HG02840 (cell line): ENCODE results near the gene HBZ.
"Not testable (repeated sequence)": the region's sequence is repeated elsewhere in the genome, so short reads cannot be mapped to it uniquely, and the experiment has no call there.

Experiments
- ATAC-seq: cut with Tn5 transposase; IDR thresholded peaks from one replicate; pipeline ENCODE4 v1.9.1; 2021; ENCODE audit warnings: mild to moderate bottlenecking, moderate library complexity, moderate number of reproducible peaks; ENCODE audit not compliant: unreplicated experiment, low FRiP score

HBZ gene

DNA sequence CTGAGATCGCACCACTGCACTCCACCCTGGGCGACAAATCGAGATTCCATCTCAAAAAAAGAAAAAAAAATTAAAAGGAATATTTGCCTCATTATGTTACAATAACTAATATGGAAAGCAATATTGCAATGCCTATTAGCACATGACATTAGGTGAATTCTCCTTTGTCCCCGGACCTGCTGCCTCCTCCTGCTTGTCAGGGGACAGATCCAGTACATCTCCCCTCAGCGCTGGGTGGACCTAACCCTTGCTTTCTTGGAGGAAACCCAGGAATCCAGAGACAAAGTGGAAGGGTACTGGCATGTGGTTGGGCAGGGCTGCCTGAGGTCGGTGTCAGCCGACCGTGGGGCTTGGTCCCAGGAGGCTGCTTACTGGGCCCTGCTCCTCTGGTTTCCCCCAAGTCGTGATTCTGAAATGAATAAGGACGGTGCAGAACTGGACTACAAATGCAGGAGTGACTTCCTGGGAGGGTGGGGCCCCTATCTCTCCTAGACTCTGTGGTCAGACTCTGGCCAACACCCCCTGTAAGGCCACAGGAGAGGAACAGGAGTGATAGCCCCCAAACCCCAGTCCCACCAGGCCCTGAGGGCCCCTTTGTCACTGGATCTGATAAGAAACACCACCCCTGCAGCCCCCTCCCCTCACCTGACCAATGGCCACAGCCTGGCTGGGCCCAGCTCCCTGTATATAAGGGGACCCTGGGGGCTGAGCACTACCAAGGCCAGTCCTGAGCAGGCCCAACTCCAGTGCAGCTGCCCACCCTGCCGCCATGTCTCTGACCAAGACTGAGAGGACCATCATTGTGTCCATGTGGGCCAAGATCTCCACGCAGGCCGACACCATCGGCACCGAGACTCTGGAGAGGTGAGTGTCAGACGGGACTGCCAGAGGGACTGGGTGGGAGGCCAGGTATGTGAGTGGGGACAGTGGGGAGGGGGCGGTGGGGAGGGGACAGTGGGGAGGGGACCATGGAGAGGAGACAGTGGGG, at the start of gene HBZ:
Gene HBZ (plus strand): TSS at position 504 of the 988 bp plus-strand sequence. CDS start 266 bp downstream, at position 770.
- ATAC-seq = no peak

DNA sequence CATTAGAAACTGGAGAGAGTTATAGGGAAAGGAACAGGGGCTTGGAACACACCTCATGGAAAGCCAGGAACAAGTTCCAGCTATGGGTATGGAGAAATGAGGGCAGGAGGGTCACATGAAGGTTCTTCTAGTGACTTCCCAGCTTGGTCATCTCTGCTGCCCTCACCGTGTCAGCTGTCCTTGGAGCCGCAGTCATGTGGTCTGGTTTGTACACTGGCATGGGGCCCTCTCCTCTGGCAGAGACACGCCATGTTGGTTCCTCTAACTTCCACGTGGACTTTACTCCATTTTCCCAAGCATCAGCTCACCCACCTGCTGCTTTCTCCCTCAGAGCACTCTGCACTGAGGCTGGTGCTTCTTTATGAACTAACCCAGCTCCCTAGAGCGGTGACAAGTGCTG, 48.1 kb upstream of the HBZ start:
- no peak for ATAC-seq

DNA sequence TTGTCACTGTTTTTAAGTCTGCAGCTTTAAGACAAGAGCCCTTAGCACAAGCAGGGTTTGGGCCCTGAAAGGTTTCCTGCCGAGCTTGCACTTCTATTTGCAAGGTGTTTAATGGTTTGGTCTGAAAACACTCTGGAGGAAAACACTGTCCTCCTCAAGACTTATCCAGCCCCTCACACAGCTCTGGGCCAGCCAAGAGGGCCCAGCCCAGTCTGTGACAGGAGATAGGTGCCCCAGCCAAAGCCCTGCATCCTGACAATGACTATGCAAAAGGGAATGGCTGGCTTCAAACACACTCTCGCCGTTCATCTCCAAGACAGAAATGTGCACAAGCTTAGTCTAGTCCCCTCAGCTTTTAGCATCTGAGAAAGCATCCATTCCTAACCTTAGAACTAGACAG, 47.5 kb upstream of the HBZ start:
- ATAC-seq = no peak

GRCh38 chr16:105521-105920, 46.9 kb upstream of the HBZ start:
- ATAC-seq = no peak

DNA sequence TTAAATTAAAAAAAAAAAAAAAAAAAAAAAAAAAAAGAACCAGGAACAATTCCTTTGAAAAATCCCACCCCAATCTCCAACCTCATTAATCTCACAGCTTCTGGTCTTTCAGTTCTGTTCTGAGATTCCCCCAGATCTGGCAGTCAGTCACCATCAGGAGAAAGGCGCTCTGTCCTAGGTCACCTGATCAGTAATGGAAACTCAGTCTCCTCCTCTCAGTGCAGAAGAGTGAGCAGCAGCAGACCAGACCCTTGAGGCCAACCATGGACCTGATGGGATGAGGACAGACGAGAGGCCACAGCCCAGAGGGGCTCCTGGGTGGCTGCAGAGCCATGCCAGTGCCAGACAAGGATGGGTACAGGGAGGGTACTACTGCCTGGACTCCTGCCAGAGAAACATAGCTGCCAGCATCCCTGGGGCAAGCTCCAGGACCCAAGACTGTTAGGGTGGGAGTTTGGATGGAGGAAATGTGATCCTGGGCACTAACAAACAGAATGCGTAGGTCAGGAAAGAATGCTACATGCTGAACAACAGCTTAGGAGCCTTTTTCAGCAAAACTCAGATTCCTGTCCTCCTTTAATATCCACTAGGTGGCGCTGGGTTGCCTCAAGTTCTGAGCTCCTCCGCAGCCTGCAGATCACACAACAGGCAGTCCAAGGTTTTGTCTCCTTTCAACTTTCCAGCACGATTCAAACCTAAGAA, 45.7 kb upstream of the HBZ start:
- ATAC-seq = no peak

DNA sequence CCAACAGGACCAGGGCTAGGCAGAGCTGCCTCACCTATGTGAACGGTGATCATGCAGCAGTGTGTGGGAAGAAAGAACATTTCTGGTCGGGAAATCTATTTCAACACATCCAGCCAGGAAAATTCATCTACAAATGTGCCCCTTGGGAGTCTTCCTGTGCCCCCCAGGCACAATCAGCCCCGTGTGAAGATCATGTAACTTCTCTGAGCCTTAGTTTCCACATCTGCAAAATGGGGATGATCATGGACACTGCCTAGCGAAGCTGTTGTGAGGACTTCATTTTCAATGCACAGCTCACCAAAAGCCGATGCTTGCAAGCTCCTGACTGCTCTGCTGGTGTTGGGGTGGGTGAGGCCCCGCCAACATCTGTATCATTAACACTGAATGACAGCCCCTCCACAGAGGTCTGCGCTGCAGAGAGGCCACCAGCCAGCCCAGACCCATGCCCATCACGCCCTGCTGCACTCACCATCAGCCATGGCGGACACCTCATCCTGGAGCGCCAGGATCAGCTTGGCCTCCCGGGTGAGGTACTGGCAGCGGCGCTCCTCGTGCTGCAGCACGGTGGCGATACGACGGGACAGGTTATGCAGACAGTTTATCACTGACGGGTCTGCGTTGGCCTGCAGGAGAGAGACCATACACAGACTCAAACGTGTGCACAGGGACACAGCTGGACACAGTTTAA, 40.1 kb upstream of the HBZ start:
- no peak for ATAC-seq

DNA sequence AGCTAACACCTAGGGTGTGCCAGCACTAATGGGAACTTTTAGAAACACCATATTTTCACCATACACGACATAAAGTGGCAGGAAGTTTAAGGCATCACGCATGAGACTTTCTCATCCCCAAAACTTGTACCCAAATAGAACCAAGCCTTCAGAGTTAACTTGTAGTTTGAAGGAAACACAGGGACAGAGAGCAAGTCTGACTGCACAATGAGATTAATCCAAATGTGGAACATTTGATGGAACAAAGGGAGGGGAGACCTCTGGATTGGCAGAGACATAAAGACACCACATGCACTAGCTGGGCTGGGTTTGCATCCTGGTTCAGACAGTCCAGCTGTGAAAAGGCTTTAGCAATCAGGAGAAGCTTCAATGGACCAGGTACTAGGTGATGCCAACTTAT, 38.1 kb upstream of the HBZ start:
- no peak for ATAC-seq

DNA sequence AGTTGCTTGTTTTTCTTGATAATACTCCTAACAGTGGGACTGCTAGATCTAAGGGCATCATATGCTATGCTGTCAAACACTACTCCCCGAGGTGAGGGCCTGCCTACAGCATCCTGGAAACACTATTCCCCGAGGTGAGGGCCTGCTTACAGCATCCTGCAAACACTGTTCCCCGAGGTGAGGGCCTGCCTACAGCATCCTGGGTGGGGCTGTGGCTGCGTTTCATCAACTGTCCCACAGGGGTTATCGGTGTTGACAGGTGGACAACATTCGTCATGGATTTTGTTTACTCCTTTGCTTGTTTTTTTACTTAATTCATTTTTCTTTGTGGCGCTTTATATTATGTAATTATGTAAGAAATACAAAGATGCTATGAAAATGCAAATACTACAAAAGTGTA, 36.4 kb upstream of the HBZ start:
- no peak for ATAC-seq

- no peak for ATAC-seq
Observed at GRCh38 chr16:117379-118365, 34.8 kb upstream of the HBZ start.

GRCh38 chr16:118857-119256, 33.6 kb upstream of the HBZ start:
- no peak for ATAC-seq

- no peak for ATAC-seq
Observed at GRCh38 chr16:119295-119694, 33.1 kb upstream of the HBZ start.

DNA sequence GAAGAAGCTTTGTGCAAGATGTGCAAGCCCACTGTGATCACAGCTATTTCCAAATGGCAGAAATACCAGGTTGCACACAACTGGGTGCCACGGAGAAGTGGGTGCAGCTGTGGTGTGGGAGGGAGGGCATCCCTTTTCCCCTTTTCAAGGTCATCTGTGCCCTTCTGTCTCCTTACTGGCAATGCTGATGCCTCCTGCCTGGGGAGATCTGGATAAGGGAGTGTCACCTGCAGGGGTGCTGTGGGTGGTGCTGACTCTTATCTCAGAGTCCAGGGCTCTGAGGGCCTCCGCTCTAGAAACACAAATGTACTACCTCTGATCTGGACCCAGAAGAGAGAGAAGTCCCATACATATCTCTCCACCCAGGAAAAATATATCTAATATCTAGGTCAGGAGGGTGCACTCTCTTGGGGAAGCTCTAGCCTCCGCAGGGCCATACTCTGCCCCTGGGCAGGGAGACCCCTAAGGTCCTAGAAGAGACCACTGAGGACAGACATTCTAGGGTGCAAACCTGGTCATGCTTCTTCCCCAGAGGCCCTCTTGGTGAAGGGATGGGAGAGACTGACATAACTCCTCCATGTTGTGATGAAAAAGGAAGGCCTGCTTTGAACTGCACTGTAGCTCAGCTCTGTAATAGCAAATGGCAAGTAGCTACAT, 32.5 kb upstream of the HBZ start:
- ATAC-seq = no peak

GRCh38 chr16:120756-121155, 31.7 kb upstream of the HBZ start:
- ATAC-seq = no peak

DNA sequence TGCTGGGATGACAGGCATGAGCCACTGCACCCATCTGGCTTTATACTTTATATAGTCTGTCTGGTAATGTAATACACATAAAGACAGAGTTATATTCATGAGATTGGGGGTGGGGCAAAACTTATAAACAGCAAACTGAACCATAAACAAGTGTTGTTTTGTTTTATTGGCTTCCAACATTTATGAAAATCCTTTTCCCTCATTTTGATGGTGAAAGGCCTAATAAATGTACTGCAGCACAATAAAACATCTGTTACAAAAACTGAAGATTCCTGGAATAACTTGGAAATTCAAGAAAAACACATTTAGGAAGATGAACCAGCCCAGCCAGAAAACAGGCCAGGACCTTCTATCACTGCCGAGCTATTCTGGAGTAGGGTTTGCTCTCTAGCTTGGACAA, 30.1 kb upstream of the HBZ start:
- no peak for ATAC-seq

GRCh38 chr16:123558-124350, 28.7 kb upstream of the HBZ start:
- not testable (repeated sequence) for ATAC-seq

GRCh38 chr16:125011-125410, 27.4 kb upstream of the HBZ start:
- ATAC-seq = no peak

DNA sequence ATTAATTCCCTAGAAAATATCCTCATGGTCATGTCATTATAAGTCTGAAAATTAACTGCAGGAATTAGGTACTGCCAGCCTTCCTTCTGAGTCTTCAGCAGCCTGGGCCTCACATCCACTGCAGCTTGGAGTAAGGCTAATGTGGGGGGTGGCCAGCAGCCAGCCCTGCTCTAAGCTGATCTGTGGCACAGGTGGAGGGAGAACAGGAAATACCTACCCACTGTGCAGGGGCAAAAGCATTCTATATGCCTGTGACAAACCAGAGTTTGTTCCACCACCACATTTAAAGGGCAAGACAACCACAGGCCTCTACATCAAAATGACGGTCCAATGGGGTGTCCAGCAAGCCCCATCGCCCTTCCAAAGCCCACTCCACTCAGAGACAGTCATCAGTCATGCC, 23.4 kb upstream of the HBZ start:
- ATAC-seq = no peak

DNA sequence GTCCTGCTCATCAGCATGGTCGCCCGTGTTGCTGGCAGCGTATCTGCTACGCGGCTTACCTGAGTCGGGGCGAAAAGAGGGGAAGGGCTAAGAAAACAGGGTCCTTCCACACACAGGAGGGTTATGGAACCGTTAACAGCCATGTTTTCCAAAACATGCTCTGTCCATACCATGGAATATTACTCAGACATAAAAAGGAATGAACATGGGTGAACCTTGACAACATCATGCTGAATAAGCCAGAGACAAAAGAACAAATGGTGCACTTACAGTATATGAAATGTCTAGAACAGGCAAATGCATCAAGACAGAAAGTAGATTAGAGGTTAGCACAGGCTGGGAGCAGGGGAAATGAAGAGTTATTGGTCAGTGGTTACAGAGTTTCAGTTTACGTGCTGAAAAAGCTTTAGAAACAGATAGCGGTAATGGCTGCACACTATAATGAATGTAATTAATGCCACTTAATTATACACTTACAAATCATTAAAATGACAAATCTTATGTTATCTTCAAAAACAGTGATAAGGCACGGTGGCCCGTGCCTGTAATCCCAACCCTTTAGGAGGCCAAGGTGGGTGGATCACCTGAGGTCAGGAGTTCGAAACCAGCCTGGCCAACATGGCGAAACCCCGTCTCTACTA, 21.8 kb upstream of the HBZ start:
- no peak for ATAC-seq
